AG04450 (cell line): Measurements from ENCODE around the gene COL23A1. TPM values are rescaled to one million over a fixed set of nuclear protein-coding genes. Genes with fewer than 3 reads are reported as not detected.

ENCODE experiments used
- CTCF ChIA-PET: fragments of 300-600, 350-600 bp; formaldehyde crosslinking; extraction: SDS; loops from one replicate; lab custom pipeline; 2022; ENCODE audit warnings: antibody characterized with exemption, inconsistent platforms; lab: Charles Lee
- POLR2A ChIA-PET: fragments of 350-600 bp; formaldehyde crosslinking; extraction: SDS; loops from one replicate; lab custom pipeline; 2021; ENCODE audit warnings: antibody characterized with exemption, inconsistent platforms; lab: Yijun Ruan, JAX
- DNase-seq: peaks from one replicate; pipeline ENCODE4 v3.0.0-alpha.2; 2011; ENCODE audit warnings: low read depth, low spot score
- H3K27ac ChIP-seq: one replicate; pipeline ENCODE4 v1.5.1; 2012; ENCODE audit warnings: low read depth, low read length, control low read depth
- H3K27me3 ChIP-seq: one replicate; pipeline ENCODE4 v1.6.0; 2012; ENCODE audit warnings: low read length; ENCODE audit not compliant: control insufficient read depth, insufficient read depth
- H3K4me3 ChIP-seq: 2 replicates; pipeline ENCODE4 v1.5.1; 2011; ENCODE audit warnings: mild to moderate bottlenecking, low read depth, low read length, control low read depth
- H3K9me3 ChIP-seq: 2 replicates; pipeline ENCODE4 v1.5.1; 2012; ENCODE audit warnings: low read length; ENCODE audit not compliant: control insufficient read depth, insufficient read depth
- polyA plus RNA-seq: library from polyadenylated mRNA; depleted of rRNA; stranded (reverse); fragments of >200 nt; gene quantifications from 2 replicates; pipeline ENCODE4 v1.2.3, GENCODE V29; 2011
- TF ChIP-seq, protein P1 (sequence below): IDR thresholded peaks from 2 replicates; pipeline ENCODE4 v1.5.1; 2011; ENCODE audit warnings: low read depth, low read length, control low read depth, inconsistent platforms

COL23A1 gene
- polyA plus RNA-seq, 1 experiment: not detected

DNA sequence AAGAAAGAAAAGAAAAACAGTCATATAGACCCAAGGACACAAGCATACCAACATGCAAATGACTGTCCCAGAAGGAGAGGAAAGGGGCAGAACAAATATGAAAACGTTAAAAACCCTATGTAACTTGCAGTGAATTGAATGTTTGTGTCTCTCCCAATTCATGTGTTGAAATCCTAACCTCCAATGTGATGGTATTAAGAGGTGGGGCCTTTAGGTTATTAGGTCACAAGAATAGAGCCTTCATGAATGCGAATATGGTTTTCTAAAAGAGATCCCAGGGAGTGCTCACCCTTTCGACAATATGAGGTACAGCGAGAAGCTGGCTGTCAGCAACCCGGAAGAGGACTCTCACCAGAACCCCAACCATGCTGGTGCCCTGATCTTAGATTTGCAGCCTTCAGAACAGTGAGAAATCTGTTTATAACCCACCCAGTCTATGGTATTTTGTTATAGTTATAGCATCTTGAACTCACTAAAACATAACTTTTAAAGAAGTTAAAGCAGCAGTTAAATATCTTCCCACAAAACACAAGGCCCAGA lies 371.9 kb downstream of the COL23A1 start:
- ChIA-PET CTCF (interaction anchor here (0.6 kb wide), 1 partner anchor 1554 kb away, joined by 4 read pairs; no protein-coding TSS in a partner anchor), POLR2A (no interaction called here)
- no peak overlapping the region for H3K4me3 ChIP-seq
- H3K27me3 ChIP-seq: no peaks in the 10 kb centered on the region
- DNase-seq: no peak
- no peaks in the 10 kb centered on the region for H3K9me3 ChIP-seq
- no peak overlapping the region for H3K27ac ChIP-seq
- TF ChIP-seq, protein P1, sequence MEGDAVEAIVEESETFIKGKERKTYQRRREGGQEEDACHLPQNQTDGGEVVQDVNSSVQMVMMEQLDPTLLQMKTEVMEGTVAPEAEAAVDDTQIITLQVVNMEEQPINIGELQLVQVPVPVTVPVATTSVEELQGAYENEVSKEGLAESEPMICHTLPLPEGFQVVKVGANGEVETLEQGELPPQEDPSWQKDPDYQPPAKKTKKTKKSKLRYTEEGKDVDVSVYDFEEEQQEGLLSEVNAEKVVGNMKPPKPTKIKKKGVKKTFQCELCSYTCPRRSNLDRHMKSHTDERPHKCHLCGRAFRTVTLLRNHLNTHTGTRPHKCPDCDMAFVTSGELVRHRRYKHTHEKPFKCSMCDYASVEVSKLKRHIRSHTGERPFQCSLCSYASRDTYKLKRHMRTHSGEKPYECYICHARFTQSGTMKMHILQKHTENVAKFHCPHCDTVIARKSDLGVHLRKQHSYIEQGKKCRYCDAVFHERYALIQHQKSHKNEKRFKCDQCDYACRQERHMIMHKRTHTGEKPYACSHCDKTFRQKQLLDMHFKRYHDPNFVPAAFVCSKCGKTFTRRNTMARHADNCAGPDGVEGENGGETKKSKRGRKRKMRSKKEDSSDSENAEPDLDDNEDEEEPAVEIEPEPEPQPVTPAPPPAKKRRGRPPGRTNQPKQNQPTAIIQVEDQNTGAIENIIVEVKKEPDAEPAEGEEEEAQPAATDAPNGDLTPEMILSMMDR: no peak

DNA sequence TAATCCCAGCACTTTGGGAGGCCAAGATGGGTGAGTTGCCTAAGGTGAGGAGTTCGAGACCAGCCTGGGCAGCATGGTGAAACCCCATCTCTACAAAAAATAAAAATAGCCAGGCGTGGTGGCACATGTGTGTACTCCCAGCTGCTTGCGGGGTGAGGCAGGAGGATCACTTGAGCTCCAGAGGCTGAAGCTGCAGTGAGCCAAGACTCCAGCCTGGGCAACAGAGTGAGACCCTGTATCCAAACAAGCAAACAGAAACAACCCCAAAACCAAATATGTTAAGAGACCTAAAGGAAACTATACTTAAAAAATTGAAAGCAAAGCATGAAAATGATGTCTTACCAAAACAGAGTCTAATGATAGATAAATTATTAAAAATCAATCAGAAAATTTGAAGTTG lies 373.4 kb downstream of the COL23A1 start:
- H3K4me3 ChIP-seq: no peak overlapping the region
- no peak overlapping the region for H3K27ac ChIP-seq
- no peaks in the 10 kb centered on the region for H3K27me3 ChIP-seq
- no peak for DNase-seq
- ChIA-PET POLR2A (interaction anchor here (0.5 to 1.2 kb wide), 3 partner anchors 12 to 16 kb away, joined by 4 to 5 read pairs (median 5); partner anchors contain the start of genes HNRNPAB and PHYKPL), CTCF (no interaction called here)
- no peaks in the 10 kb centered on the region for H3K9me3 ChIP-seq
- TF ChIP-seq, protein P1: no peak

DNA sequence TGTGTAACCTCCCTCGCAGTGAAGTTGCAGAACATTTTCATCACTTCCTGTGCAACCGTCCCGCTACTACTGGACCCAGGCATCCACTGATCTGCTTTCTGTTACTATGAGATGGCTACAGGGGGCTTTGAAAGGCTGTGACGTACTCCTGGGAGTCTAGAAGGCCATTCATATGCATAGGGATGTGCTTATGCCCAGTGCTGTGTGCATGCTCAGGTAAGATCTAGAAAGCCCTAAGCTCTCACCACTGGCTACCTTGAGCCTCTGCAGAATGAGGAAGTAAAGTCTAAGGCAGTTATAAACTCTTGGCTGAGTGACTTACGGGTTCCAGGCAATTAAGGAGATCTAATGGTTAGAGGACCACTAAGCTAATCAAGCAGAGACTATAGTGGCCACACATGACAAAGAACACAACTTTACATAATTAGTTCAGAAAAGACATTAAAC lies 374.1 kb downstream of the COL23A1 start:
- Histone ChIP-seq H3K9me3 (no peaks in the 10 kb centered on the region), H3K27ac (no peak overlapping the region), H3K27me3 (no peaks in the 10 kb centered on the region), H3K4me3 (no peak overlapping the region)
- ChIA-PET POLR2A (interaction anchor here (1.2 kb wide), 2 partner anchors 12 to 16 kb away, joined by 5 read pairs; partner anchors contain the start of genes HNRNPAB and PHYKPL), CTCF (no interaction called here)
- no peak for DNase-seq
- TF ChIP-seq, protein P1: no peak

DNA sequence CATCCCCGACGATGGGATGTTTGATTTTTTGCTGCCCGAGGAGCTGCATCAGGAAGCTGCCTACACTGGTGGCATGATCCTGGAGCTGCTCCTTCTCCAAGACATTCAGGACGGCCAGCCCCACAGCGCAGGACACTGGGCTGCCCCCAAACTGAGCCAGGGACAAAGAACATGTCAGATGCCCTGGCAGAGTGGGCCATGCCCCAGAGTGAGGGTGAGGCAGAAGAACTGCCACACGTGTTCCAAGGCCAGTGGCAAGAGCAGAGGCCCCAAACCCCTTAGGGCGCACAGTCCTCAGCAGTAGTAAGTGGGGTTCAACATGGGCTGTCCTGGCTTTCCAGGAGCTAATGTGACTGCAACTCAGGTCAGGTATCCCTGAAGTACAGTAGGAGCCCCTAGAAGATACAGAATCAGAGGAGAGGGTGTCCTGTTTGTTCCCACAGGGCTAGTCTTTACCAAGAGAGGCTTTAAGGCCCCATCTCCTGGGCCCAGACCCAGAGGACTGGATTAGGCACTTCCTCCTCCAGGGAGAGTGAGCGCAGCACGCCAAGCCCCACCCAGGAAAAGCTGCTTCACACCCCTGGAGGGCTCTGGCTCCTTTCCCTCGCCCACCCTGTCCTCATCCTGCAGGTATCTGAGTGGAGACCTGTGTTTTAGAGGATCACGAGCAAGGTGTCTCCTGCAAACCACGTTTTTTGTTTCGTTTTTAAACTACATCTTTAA lies 374.8 kb downstream of the COL23A1 start:
- Histone ChIP-seq H3K27me3 (no peaks in the 10 kb centered on the region), H3K27ac (no peak overlapping the region), H3K4me3 (no peak overlapping the region), H3K9me3 (no peaks in the 10 kb centered on the region)
- ChIA-PET CTCF (no interaction called here), POLR2A (interaction anchor here (2.4 kb wide), 1 partner anchor 11 kb away, joined by 14 read pairs; the partner anchor contains the start of gene HNRNPAB)
- TF ChIP-seq, protein P1: no peak
- no peak for DNase-seq
